GM19452 (cell line): ENCODE results near the gene DGLUCY.
"Not testable (repeated sequence)": the region's sequence is repeated elsewhere in the genome, so short reads cannot be mapped to it uniquely, and the experiment has no call there.

Source experiments
- ATAC-seq: cut with Tn5 transposase; IDR thresholded peaks from one replicate; pipeline ENCODE4 v1.9.1; 2021; ENCODE audit not compliant: unreplicated experiment

Gene DGLUCY

DNA sequence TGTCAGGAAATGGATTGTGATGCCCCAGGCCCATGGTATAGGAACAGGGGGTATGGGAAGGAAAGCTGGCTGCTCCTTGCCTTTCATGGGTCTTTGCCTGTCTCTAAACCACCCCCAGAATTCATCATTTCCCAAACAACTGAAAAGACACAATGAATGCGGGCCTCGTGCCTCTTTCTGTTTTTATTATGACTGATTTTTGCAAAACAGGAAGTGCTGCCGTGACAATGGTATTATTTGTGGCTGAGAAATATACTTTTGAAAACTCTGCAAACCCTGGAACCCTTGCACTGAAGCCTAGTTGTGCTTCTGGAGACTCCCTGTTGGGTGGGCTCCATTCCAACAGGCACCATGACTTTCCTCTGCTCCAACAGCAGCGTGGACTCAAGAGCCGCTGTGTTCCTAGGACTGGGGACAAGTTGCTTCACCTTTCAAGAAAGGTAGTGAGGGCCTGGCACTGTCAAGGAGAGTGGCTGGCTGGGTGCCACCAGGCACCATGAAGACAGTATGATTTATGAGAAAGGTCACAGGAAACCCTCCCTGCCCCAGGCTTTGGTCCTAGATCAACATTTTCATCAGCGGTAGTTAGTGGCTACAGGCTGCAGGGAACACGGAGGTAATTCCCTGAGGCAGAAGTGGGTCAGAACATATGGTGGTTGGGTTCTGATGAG lies 4.8 kb upstream of the DGLUCY start:
- ATAC-seq: no peak

GRCh38 chr14:91111443-91111842 lies 2.4 kb upstream of the DGLUCY start:
- ATAC-seq: no peak

DNA sequence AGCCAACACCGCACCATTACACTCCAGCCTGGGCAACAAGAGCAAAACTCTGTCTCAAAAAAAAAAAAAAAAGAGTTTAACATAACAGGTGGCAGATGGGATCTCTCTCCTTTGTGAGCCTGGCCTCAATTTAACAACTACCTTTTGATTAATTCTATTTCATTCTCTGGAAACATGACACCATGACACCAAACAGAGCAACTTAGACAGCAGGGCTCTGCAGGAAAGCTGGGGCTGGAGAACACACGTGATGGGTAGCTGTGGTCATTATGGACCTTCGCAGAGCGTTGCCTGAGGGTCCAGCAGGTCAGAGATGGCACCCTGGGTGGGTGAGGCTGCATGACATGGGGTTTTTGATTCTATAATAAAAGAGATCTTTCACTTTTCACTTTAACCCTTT lies 1.7 kb upstream of the DGLUCY start:
- ATAC-seq: no peak

GRCh38 chr14:91114079-91115065 lies 499 bp downstream of the DGLUCY start:
- ATAC-seq: peak; percentile 75

GRCh38 chr14:91115986-91116770 lies 2.3 kb downstream of the DGLUCY start:
- ATAC-seq: no peak

GRCh38 chr14:91116913-91117588 lies 3.2 kb downstream of the DGLUCY start:
- ATAC-seq: no peak

DNA sequence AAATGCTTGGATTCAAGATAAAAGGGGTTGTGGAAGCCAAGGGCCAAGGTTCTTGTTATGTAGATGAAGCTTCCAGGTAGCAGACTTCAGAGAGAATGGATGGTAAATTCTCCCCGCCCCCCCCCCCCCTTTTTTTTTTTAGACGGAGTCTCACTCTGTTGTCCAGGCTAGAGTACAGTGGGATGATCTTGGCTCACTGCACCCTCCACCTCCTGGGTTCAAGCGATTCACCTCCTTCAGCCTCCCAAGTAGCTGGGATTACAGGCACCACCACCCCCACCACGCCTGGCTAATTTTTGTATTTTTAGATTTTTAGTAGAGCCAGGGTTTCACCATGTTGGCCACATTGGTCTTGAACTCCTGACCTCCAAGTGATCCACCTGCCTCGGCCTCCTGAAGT lies 4.1 kb downstream of the DGLUCY start:
- ATAC-seq: no peak

GRCh38 chr14:91118511-91119068 lies 4.7 kb downstream of the DGLUCY start:
- ATAC-seq: no peak

- ATAC-seq: no peak
These were observed 5.9 kb downstream of the DGLUCY start for GRCh38 chr14:91119556-91120311.

DNA sequence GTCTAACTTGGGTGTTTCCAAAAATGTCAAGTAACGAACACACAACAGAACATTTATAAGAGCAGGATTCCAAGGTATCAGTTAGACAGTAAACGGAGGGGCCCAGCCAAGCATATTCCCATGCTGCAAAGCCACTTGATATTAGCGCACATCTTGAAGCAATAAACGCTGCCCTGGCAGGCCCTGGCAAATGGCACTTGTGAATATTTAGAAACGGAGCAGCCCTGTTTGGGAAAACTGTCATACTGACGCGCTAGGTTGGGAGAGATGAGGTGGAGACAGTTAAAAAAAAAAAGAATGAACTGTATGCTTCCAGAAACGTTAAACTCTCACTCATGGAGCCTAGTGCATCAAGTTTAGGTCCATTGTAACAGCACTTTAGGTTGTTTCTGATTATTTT lies 9.3 kb downstream of the DGLUCY start:
- no peak for ATAC-seq

GRCh38 chr14:91124406-91125270 lies 10.8 kb downstream of the DGLUCY start:
- not testable (repeated sequence) for ATAC-seq

GRCh38 chr14:91125271-91125660 lies 11.4 kb downstream of the DGLUCY start:
- no peak for ATAC-seq

DNA sequence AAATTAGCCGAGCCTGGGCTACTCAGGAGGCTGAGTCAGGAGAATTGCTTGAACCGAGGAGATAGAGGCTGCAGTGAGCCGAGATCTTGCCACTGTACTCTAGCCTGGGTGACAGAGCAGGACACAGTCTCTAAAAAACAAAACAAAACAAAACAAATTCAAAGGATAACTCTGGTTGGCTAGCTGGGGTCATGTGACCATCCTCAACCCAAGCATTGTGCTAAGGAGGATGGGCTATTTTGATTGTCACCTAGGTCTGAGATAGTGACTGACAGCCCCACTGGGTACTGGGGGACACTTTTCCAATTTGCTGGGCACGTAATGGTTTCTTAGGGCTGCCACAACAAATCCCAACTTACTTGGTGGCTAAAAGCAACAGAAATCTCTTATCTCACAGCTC lies 11.9 kb downstream of the DGLUCY start:
- ATAC-seq: no peak

DNA sequence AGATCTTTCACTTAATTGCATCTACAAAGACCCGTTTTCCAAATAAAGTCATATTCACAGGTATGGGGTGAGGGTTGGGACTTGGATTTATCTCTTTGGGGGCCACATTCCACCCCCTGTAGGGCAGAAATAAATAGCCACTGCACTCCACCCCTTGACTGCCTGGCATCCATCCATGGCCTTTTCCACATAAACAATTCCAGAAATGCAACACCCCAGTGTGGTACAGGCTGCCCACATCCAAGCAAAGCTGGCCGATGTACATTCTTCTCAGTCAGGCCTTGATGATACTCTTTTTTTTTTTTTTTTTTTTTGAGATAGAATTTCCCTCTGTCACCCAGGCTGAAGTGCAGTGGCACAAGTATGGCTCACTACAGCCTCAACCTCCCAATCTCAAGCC lies 12.9 kb downstream of the DGLUCY start:
- ATAC-seq: no peak

DNA sequence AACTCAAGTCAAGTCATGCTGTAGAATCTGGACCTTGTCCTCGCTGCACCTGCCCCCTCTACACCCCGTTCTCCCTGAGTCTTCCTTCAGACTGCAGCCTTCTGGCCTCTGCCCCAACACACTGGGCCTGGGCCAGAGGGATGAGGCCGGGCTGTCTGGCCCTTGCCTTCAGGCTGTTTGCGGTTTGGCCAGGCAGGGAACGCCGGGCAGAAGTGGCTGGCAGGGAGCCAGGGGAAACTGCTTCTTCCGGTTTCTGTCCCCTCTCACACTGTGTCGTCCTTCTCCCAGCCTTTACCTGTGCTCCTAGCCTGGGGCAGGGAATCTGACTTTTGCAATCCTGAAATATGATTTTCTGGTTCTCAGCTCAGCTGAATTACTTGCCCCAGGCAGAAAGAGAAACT lies 13.5 kb downstream of the DGLUCY start:
- no peak for ATAC-seq

DNA sequence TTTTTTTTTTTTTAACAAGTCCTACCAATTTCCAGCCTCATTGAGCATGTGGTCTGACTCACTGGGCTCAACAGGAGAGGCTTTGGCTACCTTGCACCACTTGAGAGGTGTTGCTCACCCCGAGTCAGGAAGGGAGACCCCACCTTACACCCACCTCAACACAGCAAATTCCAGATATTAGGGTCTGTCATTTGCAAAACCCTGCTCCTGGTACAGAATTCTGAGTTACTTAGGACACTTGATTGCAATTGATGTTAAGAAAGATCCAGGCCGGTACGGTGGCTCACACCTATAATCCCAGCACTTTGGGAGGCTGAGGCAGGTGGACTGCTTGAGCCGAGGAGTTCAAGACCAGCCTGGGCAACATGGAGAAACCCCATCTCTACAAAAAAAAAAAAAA lies 14.1 kb downstream of the DGLUCY start:
- no peak for ATAC-seq

- ATAC-seq: no peak
These were observed 14.8 kb downstream of the DGLUCY start for GRCh38 chr14:91128699-91129098.

GRCh38 chr14:91129261-91129660 lies 15.4 kb downstream of the DGLUCY start:
- ATAC-seq: no peak

GRCh38 chr14:91135039-91135438 lies 21.2 kb downstream of the DGLUCY start:
- ATAC-seq: no peak
